PFSK-1 (cell line): ENCODE data around the gene NDUFS7.

Experiments
- FOXP2 ChIP-seq: optimal IDR thresholded peaks from 2 replicates; pipeline ENCODE3; 2011; ENCODE audit warnings: borderline replicate concordance, control low read depth, inconsistent platforms; ENCODE audit not compliant: insufficient read depth; ENCODE audit errors: extremely low read length, extremely low read depth
- POLR2AphosphoS5 ChIP-seq: IDR thresholded peaks from 2 replicates; pipeline ENCODE4 v1.6.1; 2012; ENCODE audit warnings: low read depth, mild to moderate bottlenecking, control low read depth, low read length, moderate library complexity
- SIN3A ChIP-seq: IDR thresholded peaks from 2 replicates; pipeline ENCODE4 v1.6.1; 2012; ENCODE audit warnings: mild to moderate bottlenecking, low read length, moderate library complexity, borderline replicate concordance; ENCODE audit not compliant: insufficient read depth
- TAF1 ChIP-seq: IDR thresholded peaks from 2 replicates; pipeline ENCODE4 v1.6.1; 2012; ENCODE audit warnings: low read length, control low read depth, borderline replicate concordance; ENCODE audit not compliant: insufficient read depth
- TF ChIP-seq, protein P1 (sequence below), 2 experiments: IDR thresholded peaks; 2 replicates each; pipeline versions ENCODE4 v1.6.1 to v1.8.0; 2011 to 2012; ENCODE audit warnings: low read depth in 2 of 2, low read length in 2 of 2, control low read depth in 1 of 2, inconsistent platforms in 1 of 2, mild to moderate bottlenecking in 1 of 2, moderate library complexity in 1 of 2; ENCODE audit not compliant: insufficient read depth in 1 of 2

NDUFS7 gene

GRCh38 chr19:1370579-1371361, 12.9 kb upstream of the NDUFS7 start:
- TF ChIP-seq, protein P1, sequence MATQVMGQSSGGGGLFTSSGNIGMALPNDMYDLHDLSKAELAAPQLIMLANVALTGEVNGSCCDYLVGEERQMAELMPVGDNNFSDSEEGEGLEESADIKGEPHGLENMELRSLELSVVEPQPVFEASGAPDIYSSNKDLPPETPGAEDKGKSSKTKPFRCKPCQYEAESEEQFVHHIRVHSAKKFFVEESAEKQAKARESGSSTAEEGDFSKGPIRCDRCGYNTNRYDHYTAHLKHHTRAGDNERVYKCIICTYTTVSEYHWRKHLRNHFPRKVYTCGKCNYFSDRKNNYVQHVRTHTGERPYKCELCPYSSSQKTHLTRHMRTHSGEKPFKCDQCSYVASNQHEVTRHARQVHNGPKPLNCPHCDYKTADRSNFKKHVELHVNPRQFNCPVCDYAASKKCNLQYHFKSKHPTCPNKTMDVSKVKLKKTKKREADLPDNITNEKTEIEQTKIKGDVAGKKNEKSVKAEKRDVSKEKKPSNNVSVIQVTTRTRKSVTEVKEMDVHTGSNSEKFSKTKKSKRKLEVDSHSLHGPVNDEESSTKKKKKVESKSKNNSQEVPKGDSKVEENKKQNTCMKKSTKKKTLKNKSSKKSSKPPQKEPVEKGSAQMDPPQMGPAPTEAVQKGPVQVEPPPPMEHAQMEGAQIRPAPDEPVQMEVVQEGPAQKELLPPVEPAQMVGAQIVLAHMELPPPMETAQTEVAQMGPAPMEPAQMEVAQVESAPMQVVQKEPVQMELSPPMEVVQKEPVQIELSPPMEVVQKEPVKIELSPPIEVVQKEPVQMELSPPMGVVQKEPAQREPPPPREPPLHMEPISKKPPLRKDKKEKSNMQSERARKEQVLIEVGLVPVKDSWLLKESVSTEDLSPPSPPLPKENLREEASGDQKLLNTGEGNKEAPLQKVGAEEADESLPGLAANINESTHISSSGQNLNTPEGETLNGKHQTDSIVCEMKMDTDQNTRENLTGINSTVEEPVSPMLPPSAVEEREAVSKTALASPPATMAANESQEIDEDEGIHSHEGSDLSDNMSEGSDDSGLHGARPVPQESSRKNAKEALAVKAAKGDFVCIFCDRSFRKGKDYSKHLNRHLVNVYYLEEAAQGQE (IDR thresholded peaks at IDR 0.05; ENCODE audit: insufficient read depth in 1 of 2, low read depth in 2 of 2, low read length in 2 of 2): no peak
- peak; percentile 100 for TF ChIP-seq FOXP2

GRCh38 chr19:1373042-1373533, 10.6 kb upstream of the NDUFS7 start:
- no peak for TF ChIP-seq TAF1
- TF ChIP-seq, protein P1 (IDR thresholded peaks at IDR 0.05; ENCODE audit: insufficient read depth in 1 of 2, low read depth in 2 of 2, low read length in 2 of 2): no peak
- TF ChIP-seq POLR2AphosphoS5: no peak
- no peak for TF ChIP-seq SIN3A
- no peak for TF ChIP-seq FOXP2

GRCh38 chr19:1373534-1374249, 10.0 kb upstream of the NDUFS7 start:
- TF ChIP-seq POLR2AphosphoS5: no peak
- no peak for TF ChIP-seq FOXP2
- no peak for TF ChIP-seq TAF1
- TF ChIP-seq, protein P1 (IDR thresholded peaks at IDR 0.05; ENCODE audit: insufficient read depth in 1 of 2, low read depth in 2 of 2, low read length in 2 of 2): no peak
- TF ChIP-seq SIN3A: no peak

DNA sequence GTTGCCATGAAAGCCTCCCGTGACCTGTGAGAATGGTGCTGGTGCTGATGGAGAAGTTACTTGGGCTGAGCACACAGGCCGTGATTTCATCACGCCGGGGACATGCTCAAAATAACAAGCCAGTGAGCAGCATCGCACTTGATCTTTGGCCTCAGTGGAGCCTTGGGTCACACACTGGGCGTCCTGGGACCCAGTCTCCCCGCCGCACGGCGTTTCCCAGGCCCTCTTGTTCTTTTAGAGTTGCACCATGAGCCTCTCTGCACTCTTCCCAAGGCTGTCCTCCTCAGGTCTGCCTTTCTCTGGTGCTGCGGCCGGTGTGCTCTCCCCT, 9.5 kb upstream of the NDUFS7 start:
- TF ChIP-seq TAF1 (no peak), POLR2AphosphoS5 (no peak), SIN3A (no peak), FOXP2 (no peak)
- TF ChIP-seq, protein P1 (IDR thresholded peaks at IDR 0.05; ENCODE audit: insufficient read depth in 1 of 2, low read depth in 2 of 2, low read length in 2 of 2): no peak
